WTC11 (cell line): ENCODE data around the gene OBSCN.

Experiments used
- ELF4 ChIP-seq: sonication (generic); formaldehyde crosslinking; IDR thresholded peaks from 2 replicates; pipeline ENCODE4 v1.8.1; 2022; ENCODE audit warnings: low read depth, mild to moderate bottlenecking, moderate library complexity, missing genetic modification reagents
- NR3C1 ChIP-seq: sonication (generic); formaldehyde crosslinking; conservative IDR thresholded peaks from 2 replicates; pipeline ENCODE4 v1.8.1; 2023; ENCODE audit warnings: low read depth, mild to moderate bottlenecking, missing genetic modification reagents
- SP1 ChIP-seq: sonication (generic); formaldehyde crosslinking; conservative IDR thresholded peaks from 2 replicates; pipeline ENCODE4 v1.8.1; 2022; ENCODE audit warnings: missing genetic modification reagents

GRCh38 chr1:228228601-228229074 lies 20.8 kb downstream of the OBSCN start:
- no peak for TF ChIP-seq NR3C1 (CRISPR knock-in tag)
- TF ChIP-seq SP1 (CRISPR knock-in tag): no peak
- no peak for TF ChIP-seq ELF4
